Muscle layer of duodenum (tissue), 2 donors: ENCODE data around the gene PEX26.
"Not testable (repeated sequence)": the region's sequence is repeated elsewhere in the genome, so short reads cannot be mapped to it uniquely, and the experiment has no call there.

Experiments used
- H3K27ac ChIP-seq: one replicate; pipeline ENCODE4 v1.7.0; 2013; ENCODE audit warnings: mild to moderate bottlenecking, low read length
- H3K27me3 ChIP-seq: one replicate; pipeline ENCODE4 v1.7.0; 2013; ENCODE audit warnings: low read depth, mild to moderate bottlenecking, control low read depth, low read length
- H3K36me3 ChIP-seq, 2 donors: one replicate each; pipeline ENCODE4 v1.7.0; 2013; ENCODE audit warnings: low read length in 2 of 2, control low read depth in 1 of 2, mild to moderate bottlenecking in 1 of 2; ENCODE audit not compliant: insufficient read depth in 2 of 2, control insufficient read depth in 1 of 2
- H3K4me1 ChIP-seq, 2 donors: one replicate each; pipeline ENCODE4 v1.7.0; 2013; ENCODE audit warnings: low read length in 2 of 2, mild to moderate bottlenecking in 2 of 2, control low read depth in 1 of 2, moderate library complexity in 1 of 2; ENCODE audit not compliant: insufficient read depth in 2 of 2, control insufficient read depth in 1 of 2
- H3K4me3 ChIP-seq, 2 donors: one replicate each; pipeline ENCODE4 v1.7.0; 2013; ENCODE audit warnings: low read length in 2 of 2, low read depth in 1 of 2, mild to moderate bottlenecking in 1 of 2
- H3K9me3 ChIP-seq, 2 donors: one replicate each; pipeline ENCODE4 v1.7.0; 2013; ENCODE audit warnings: low read length in 2 of 2, control low read depth in 1 of 2, mild to moderate bottlenecking in 1 of 2; ENCODE audit not compliant: control insufficient read depth in 1 of 2
- donor health status: healthy.

The PEX26 gene

DNA sequence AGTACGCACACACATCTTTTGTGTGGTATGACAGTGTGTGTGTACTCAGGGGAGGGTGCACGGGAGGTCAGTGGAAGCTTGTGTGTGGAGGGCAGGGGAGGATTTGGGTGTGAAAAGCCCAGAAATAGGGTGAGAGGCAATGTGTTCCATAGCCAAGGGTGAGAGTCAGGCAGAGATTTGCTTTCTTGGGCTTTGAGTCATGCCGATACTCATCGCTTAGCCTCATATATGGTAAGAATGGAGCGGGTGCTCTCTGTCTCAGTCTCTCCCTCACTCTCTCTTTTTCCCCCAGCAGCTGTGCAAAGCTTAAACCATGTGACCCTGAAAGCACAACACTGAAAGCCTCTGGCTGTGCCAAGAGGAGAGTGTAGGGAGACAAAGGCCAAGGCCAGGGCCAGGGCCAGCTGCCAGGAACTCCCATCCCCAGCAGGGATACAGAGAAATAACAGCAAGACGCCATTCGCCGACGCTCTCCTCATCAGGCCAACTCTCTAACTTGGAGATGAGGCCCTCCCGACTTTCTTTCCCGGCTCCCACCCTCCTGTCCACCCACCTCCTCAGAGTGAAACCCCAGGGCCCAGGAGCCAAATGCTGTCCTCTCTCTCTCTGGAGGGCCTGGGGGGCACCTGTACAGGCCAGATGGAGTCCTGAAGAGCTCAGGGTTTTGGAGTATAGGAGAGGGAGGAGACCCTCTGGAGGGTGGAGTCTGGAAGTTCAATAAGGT lies 33.1 kb upstream of the PEX26 start:
- H3K27me3 ChIP-seq = no peaks in the 10 kb centered on the region
- no peaks in the 10 kb centered on the region for H3K36me3 ChIP-seq
- H3K4me1 ChIP-seq = peaks cover 0 to 7% of the 10 kb centered on the region in 2 donors
- H3K27ac ChIP-seq = no peak overlapping the region
- H3K9me3 ChIP-seq = no peaks in the 10 kb centered on the region
- peak overlapping the region in 1 of 2 donors; percentile 4 for H3K4me3 ChIP-seq

DNA sequence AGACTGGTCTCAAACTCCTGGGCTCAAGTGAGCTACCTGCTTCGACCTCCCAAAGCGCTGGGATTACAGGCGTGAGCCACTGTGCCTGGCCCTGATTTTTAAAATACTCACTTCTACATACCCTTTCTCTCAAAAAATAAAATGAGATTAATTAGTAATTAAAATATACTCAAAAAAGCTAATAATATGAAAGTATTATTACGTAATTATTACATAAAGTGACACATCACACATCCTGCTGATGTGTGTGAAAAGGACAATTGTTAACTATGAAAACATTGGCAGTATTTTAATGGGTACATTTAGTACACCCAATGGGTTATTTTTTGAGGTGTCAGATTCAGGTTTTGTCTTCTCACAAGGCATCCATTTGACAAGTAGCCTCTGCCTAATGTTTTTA lies 32.0 kb upstream of the PEX26 start:
- no peak overlapping the region for H3K4me3 ChIP-seq
- H3K9me3 ChIP-seq = no peaks in the 10 kb centered on the region
- H3K27ac ChIP-seq = no peak overlapping the region
- peaks cover 0 to 7% of the 10 kb centered on the region in 2 donors for H3K4me1 ChIP-seq
- no peaks in the 10 kb centered on the region for H3K27me3 ChIP-seq
- H3K36me3 ChIP-seq = no peaks in the 10 kb centered on the region

DNA sequence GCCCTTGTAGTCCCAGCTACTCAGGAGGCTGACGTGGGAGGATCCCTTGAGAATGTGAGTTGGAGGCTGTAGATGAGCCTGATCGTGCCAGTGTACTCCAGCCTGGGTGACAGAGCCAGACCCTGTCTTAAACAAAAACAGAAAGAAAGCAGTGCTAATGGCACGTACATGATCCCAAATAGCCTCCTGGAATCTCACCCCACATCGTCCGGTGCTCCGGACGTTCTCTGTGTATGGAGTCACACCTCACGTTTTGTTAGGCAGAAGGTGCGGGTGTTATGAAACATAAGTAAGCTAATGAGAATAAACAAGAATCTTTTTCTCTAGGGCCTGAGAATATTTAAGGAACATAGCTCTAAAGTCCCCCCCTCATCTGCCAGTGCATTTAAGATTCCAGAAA lies 29.7 kb upstream of the PEX26 start:
- peak overlapping the region; percentile 62 for H3K27ac ChIP-seq
- no peaks in the 10 kb centered on the region for H3K27me3 ChIP-seq
- peak overlapping the region in 1 of 2 donors; percentile 30 for H3K4me3 ChIP-seq
- no peaks in the 10 kb centered on the region for H3K9me3 ChIP-seq
- H3K4me1 ChIP-seq = peaks cover 0 to 7% of the 10 kb centered on the region in 2 donors
- H3K36me3 ChIP-seq = no peaks in the 10 kb centered on the region

- Histone ChIP-seq H3K4me3 (peak overlapping the region in 1 of 2 donors; percentile 30), H3K4me1 (peaks cover 0 to 7% of the 10 kb centered on the region in 2 donors), H3K36me3 (no peaks in the 10 kb centered on the region), H3K9me3 (no peaks in the 10 kb centered on the region), H3K27me3 (no peaks in the 10 kb centered on the region), H3K27ac (peak overlapping the region; percentile 62)
These were observed 29.3 kb upstream of the PEX26 start for GRCh38 chr22:18048441-18048898.

DNA sequence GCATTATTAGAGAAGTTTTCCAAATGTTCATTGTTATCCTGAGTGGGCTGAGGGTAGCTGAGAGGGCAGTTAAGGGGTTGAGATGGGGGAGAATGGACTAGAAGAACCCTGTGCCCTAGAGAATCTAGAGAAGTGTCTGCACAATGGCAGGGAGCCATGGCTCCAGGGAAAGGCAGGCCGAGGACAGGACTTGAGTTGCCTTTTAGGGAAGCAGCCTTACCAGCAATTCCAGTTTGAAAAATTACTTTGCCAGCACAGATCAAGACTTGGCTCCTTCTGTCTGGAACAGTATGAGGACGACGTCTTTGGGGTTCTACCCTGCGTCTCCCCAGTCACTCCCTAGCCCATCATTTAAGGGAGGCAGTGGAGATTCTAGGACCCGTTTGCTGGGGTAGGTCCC lies 27.7 kb upstream of the PEX26 start:
- H3K27me3 ChIP-seq = no peaks in the 10 kb centered on the region
- peak overlapping the region; percentile 39 for H3K27ac ChIP-seq
- no peaks in the 10 kb centered on the region for H3K36me3 ChIP-seq
- peaks cover 0 to under 1% of the 10 kb centered on the region in 2 donors for H3K4me1 ChIP-seq
- H3K9me3 ChIP-seq = no peaks in the 10 kb centered on the region
- no peak overlapping the region for H3K4me3 ChIP-seq

DNA sequence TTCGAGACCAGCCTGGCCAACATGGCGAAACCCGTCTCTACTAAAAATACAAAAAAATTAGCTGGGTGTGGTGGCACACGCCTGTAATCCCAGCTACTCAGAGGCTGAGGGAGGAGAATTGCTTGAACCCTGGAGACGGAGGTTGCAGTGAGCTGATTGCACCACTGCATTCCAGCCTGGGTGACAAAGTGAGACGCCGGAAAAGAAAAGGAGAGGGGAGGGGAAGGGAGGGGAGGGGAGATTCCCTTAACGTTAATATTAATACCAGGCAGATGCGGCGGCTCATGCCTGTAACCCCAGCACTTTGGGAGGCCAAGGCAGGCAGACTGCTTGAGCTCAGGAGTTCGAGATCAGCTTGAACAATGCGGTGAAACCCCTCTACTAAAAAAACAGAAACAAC lies 26.7 kb upstream of the PEX26 start:
- H3K36me3 ChIP-seq, H3K27ac ChIP-seq, H3K27me3 ChIP-seq, H3K4me3 ChIP-seq, H3K9me3 ChIP-seq, H3K4me1 ChIP-seq: not testable (repeated sequence)

- H3K27me3 ChIP-seq, H3K27ac ChIP-seq, H3K9me3 ChIP-seq, H3K4me3 ChIP-seq, H3K36me3 ChIP-seq: not testable (repeated sequence)
- peaks cover 11 to 12% of the 10 kb centered on the region in 2 donors for H3K4me1 ChIP-seq
These were observed 24.4 kb upstream of the PEX26 start for GRCh38 chr22:18053216-18053946.

DNA sequence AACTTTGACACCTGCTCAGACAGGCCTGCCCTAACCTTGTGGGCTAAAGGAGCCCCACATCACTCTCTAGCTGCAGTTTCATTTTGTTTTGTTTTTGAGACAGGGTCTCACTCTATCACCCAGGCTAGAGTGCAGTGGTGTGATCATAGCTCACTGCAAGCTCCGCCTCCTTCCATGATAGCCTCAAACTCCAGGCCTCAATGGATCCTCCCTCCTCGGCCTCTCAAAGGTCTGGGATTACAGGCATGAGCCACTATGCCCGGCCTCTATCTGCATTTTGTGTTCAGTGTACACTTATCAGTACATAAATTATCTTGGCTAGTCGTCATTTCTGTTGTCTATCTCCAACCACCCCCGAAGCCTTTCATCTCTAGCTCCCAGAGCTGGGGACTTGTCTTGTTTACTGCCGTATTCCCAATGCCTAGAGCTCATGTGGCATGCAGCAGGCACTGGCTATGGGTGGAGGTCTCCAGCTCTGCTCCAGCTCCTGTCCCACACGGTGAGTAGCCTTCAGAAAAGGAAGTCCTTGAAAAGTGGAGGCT lies 22.1 kb upstream of the PEX26 start:
- Histone ChIP-seq H3K27me3 (no peaks in the 10 kb centered on the region), H3K9me3 (no peaks in the 10 kb centered on the region), H3K27ac (peak overlapping the region; percentile 91), H3K4me3 (peak overlapping the region in 1 of 2 donors; percentile 28), H3K4me1 (peaks cover 11 to 12% of the 10 kb centered on the region in 2 donors), H3K36me3 (no peaks in the 10 kb centered on the region)

DNA sequence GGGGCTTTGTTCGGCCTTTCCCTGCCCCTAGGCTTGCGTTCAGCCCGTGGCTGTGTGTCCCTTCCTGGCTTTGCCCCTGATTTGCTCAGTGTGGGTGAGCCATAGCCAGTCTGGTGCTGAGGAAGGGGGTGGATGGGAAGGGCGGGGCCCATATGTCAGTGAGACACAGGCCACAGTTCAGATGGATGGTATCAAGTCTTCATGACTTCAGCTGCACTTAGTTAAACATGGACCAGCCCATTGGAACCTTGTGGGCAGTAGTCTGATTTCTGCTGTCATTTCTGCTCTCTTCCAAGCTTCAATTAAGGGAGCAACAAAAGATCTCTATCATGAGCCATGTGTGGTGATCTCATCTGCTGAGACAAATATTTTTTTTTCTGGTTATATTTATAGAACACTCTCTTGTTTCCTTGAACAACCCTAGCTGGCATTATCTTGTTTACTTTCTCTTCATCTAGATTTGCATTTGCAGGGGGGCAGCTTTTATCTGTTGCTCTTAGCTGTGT lies 21.6 kb upstream of the PEX26 start:
- H3K27me3 ChIP-seq = no peaks in the 10 kb centered on the region
- no peaks in the 10 kb centered on the region for H3K36me3 ChIP-seq
- H3K4me1 ChIP-seq = peaks cover 11 to 12% of the 10 kb centered on the region in 2 donors
- peak overlapping the region in 1 of 2 donors; percentile 28 for H3K4me3 ChIP-seq
- H3K9me3 ChIP-seq = no peaks in the 10 kb centered on the region
- peak overlapping the region; percentile 91 for H3K27ac ChIP-seq

GRCh38 chr22:18056807-18057474 lies 20.8 kb upstream of the PEX26 start:
- peak overlapping the region; percentile 91 for H3K27ac ChIP-seq
- no peaks in the 10 kb centered on the region for H3K36me3 ChIP-seq
- H3K4me1 ChIP-seq = peaks cover 11 to 12% of the 10 kb centered on the region in 2 donors
- peak overlapping the region in 1 of 2 donors; percentile 6 for H3K4me3 ChIP-seq
- H3K9me3 ChIP-seq = no peaks in the 10 kb centered on the region
- no peaks in the 10 kb centered on the region for H3K27me3 ChIP-seq
